GM18505 (cell line): ENCODE measurements around the gene IMMP2L.

Experiments used
- ATAC-seq: cut with Tn5 transposase; IDR thresholded peaks from one replicate; pipeline ENCODE4 v1.9.1; 2021; ENCODE audit not compliant: unreplicated experiment
- POLR2A ChIP-seq: IDR thresholded peaks from 4 replicates; pipeline ENCODE4 v1.6.1; 2011; ENCODE audit warnings: borderline replicate concordance; ENCODE audit not compliant: insufficient read depth, insufficient read length; ENCODE audit errors: extremely low read depth

The IMMP2L gene

GRCh38 chr7:110861163-110861562 lies 701.1 kb downstream of the IMMP2L start:
- no peak for TF ChIP-seq POLR2A
- no peak for ATAC-seq

- no peak for ATAC-seq
- no peak for TF ChIP-seq POLR2A
These were observed 705.2 kb downstream of the IMMP2L start for GRCh38 chr7:110857106-110857505.

GRCh38 chr7:110856704-110857103 lies 705.6 kb downstream of the IMMP2L start:
- no peak for TF ChIP-seq POLR2A
- no peak for ATAC-seq

GRCh38 chr7:110854651-110855050 lies 707.6 kb downstream of the IMMP2L start:
- no peak for TF ChIP-seq POLR2A
- no peak for ATAC-seq

GRCh38 chr7:110854166-110854565 lies 708.1 kb downstream of the IMMP2L start:
- no peak for ATAC-seq
- no peak for TF ChIP-seq POLR2A

- TF ChIP-seq POLR2A = no peak
- no peak for ATAC-seq
These were observed 709.0 kb downstream of the IMMP2L start for GRCh38 chr7:110853263-110853662.

- TF ChIP-seq POLR2A = no peak
- ATAC-seq = no peak
These were observed 709.9 kb downstream of the IMMP2L start for GRCh38 chr7:110852156-110852940.

GRCh38 chr7:110850224-110850623 lies 712.1 kb downstream of the IMMP2L start:
- TF ChIP-seq POLR2A = no peak
- ATAC-seq = no peak

- no peak for TF ChIP-seq POLR2A
- ATAC-seq = no peak
These were observed 719.5 kb downstream of the IMMP2L start for GRCh38 chr7:110842796-110843195.

- ATAC-seq = no peak
- no peak for TF ChIP-seq POLR2A
These were observed 720.3 kb downstream of the IMMP2L start for GRCh38 chr7:110841840-110842545.

- TF ChIP-seq POLR2A = no peak
- no peak for ATAC-seq
These were observed 722.4 kb downstream of the IMMP2L start for GRCh38 chr7:110839866-110840265.

- ATAC-seq = no peak
- no peak for TF ChIP-seq POLR2A
These were observed 726.4 kb downstream of the IMMP2L start for GRCh38 chr7:110835849-110836248.

- ATAC-seq = no peak
- no peak for TF ChIP-seq POLR2A
These were observed 727.1 kb downstream of the IMMP2L start for GRCh38 chr7:110835218-110835617.

- ATAC-seq = no peak
These were observed 730.9 kb downstream of the IMMP2L start for GRCh38 chr7:110831419-110831818.

More at GRCh38 chr7:110831419-110831818, 730.9 kb downstream of the IMMP2L start:
- TF ChIP-seq POLR2A = no peak
